ENCODE measurements around the gene IKZF4. TPM values are rescaled to one million over a fixed set of nuclear protein-coding genes. Genes with fewer than 3 reads are reported as not detected.

IKZF4 gene
- total RNA-seq, 1 experiment from 2014 or later = 2.8 TPM

DNA sequence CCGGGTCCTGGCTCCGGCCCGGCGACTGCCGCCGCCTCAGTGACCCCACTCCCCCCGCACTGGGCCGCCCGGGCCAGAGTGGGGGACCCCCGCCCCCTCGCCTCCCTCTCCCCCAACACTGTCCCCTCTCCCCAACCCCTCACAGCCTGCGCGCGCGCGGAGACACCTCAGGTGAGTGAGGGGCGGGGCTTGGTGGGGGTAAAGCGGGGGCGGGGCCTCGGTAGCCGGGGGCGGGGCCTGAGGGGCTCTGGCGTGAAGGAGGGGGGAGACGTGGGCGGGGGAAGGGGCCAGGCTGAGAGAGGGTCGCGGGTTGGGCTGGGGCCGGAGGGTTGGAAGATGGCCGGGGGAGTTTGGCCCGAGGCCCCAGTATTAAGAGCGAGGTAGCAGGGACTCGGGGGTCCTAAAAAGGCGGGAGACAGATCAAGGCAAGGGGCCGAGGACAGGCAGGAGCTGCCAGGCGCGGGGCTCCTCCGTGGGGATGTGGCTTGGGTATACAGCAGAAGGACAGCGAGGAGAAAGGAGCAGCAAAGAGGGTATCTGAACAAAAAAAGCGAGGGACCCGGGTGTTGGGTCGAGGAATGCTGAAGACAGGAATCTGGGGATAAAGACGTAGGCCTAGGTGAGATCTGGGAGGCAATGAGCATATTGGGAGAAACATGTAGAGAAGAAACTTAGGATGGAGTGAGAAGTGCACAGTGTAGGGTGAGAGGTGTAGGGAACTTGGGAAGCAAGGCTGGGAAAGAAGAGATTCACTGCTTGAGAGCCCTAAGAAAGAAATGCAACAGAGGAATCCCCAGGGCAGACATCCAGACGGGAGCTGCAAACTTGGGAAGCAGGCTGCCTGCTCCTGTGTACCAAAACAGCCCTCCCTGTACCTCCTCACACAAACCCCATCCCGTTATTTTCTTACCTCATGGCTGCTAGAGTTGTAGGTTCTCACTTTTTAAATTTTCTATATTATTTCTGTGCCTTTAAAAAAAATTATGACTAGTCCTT is 13.0 kb upstream of the IKZF4 start:
- H3K9me2 ChIP-seq (replicated peaks; ENCODE audit: low read length) = no peaks in the 10 kb centered on the region
- POLR2A ChIA-PET (ENCODE audit: unreplicated experiment) = interaction anchor here (1.8 kb wide), 1 partner anchor 11 kb away, joined by 15 read pairs; the partner anchor contains the start of gene SUOX
- no TSS peak for BruUV-seq (replicated peaks)
- no peaks in the 10 kb centered on the region for H4K20me1 ChIP-seq (ENCODE audit: low read length)
- H2AFZ ChIP-seq (ENCODE audit: low read length) = peak overlapping the region; percentile 98
- TF ChIP-seq EZH2 (IDR thresholded peaks at IDR 0.05; ENCODE audit: low read length, unreplicated experiment) (no peak), EZH2phosphoT487 (IDR thresholded peaks at IDR 0.05; ENCODE audit: borderline replicate concordance, low read length) (no peak)
- TF ChIP-seq, protein P1, sequence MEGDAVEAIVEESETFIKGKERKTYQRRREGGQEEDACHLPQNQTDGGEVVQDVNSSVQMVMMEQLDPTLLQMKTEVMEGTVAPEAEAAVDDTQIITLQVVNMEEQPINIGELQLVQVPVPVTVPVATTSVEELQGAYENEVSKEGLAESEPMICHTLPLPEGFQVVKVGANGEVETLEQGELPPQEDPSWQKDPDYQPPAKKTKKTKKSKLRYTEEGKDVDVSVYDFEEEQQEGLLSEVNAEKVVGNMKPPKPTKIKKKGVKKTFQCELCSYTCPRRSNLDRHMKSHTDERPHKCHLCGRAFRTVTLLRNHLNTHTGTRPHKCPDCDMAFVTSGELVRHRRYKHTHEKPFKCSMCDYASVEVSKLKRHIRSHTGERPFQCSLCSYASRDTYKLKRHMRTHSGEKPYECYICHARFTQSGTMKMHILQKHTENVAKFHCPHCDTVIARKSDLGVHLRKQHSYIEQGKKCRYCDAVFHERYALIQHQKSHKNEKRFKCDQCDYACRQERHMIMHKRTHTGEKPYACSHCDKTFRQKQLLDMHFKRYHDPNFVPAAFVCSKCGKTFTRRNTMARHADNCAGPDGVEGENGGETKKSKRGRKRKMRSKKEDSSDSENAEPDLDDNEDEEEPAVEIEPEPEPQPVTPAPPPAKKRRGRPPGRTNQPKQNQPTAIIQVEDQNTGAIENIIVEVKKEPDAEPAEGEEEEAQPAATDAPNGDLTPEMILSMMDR (conservative IDR thresholded peaks at IDR 0.05; ENCODE audit: low read depth, low read length) = no peak
- ATAC-seq (peak; percentile 80), DNase-seq (peak; percentile 24)
- peak overlapping the region; percentile 83 for H3K9ac ChIP-seq (ENCODE audit: low read length)
- H3K79me2 ChIP-seq (ENCODE audit: low read length) = no peaks in the 10 kb centered on the region
- H3K4me1 ChIP-seq (ENCODE audit: insufficient read depth, low read length) = peaks cover 4% of the 10 kb centered on the region; the same call in 1 of the 2 replicates
- H3K4me3 ChIP-seq (ENCODE audit: low read length) = peak overlapping the region; percentile 87
- H3F3A ChIP-seq (ENCODE audit: low read length, unreplicated experiment) = no peaks in the 10 kb centered on the region
- H3K36me3 ChIP-seq (ENCODE audit: low read depth, low read length) = peaks cover 2% of the 10 kb centered on the region; the same call in 1 of the 2 replicates
- CTCF ChIA-PET = no interaction called here
- H3K27me3 ChIP-seq (ENCODE audit: low read length) = no peaks in the 10 kb centered on the region
- no peaks in the 10 kb centered on the region for H3K9me3 ChIP-seq (ENCODE audit: low read length)
- intact Hi-C loops (cut with micrococcal nuclease) = no loop called here
- H3K4me2 ChIP-seq (ENCODE audit: low read length) = peak overlapping the region; percentile 98
- peak overlapping the region; percentile 41 for H3K27ac ChIP-seq (ENCODE audit: low read length)

DNA sequence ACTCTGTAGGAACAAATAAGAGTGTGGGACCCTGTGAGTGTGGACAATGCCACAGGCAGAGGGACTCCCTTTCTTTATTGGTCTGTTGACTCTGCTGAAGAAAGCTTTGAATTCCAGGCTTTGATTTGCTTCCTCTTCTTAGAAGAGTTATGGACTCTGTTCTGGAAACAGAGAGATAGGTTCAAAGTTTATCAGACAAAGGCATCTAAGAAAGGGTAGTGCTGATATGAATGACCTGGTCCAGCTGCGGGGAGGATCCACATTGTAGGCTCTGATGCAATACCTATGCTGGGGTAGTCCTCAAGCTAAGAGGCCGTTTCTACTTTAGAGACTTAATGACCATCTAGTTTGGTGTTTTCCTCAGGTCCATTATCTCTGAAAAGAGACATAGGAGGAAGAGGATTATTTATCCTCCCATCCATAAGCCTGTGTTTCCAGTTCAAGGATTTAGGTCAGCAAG is 10.7 kb upstream of the IKZF4 start:
- Histone ChIP-seq H3F3A (ENCODE audit: low read length, unreplicated experiment) (no peaks in the 10 kb centered on the region), H3K27ac (ENCODE audit: low read length) (no peak overlapping the region), H2AFZ (ENCODE audit: low read length) (no peak overlapping the region), H3K4me2 (ENCODE audit: low read length) (no peak overlapping the region), H3K4me1 (ENCODE audit: insufficient read depth, low read length) (peaks cover 4% of the 10 kb centered on the region; the same call in 1 of the 2 replicates), H3K9me3 (ENCODE audit: low read length) (no peaks in the 10 kb centered on the region), H3K4me3 (ENCODE audit: low read length) (no peak overlapping the region), H3K9me2 (replicated peaks; ENCODE audit: low read length) (no peaks in the 10 kb centered on the region), H3K36me3 (ENCODE audit: low read depth, low read length) (no peaks in the 10 kb centered on the region), H4K20me1 (ENCODE audit: low read length) (no peaks in the 10 kb centered on the region), H3K27me3 (ENCODE audit: low read length) (no peaks in the 10 kb centered on the region), H3K9ac (ENCODE audit: low read length) (no peak overlapping the region), H3K79me2 (ENCODE audit: low read length) (no peaks in the 10 kb centered on the region)
- TF ChIP-seq, protein P1 (conservative IDR thresholded peaks at IDR 0.05; ENCODE audit: low read depth, low read length) = no peak
- TF ChIP-seq EZH2phosphoT487 (IDR thresholded peaks at IDR 0.05; ENCODE audit: borderline replicate concordance, low read length) = no peak
- no peak for TF ChIP-seq EZH2 (IDR thresholded peaks at IDR 0.05; ENCODE audit: low read length, unreplicated experiment)
- DNase-seq (no peak), ATAC-seq (no peak)
- intact Hi-C loops (cut with micrococcal nuclease) = no loop called here
- POLR2A ChIA-PET (ENCODE audit: unreplicated experiment) = interaction anchor here (0.7 kb wide), 1 partner anchor 37 kb away, joined by 3 read pairs; the partner anchor contains the start of gene RAB5B
- CTCF ChIA-PET = no interaction called here
- BruUV-seq (replicated peaks) = TSS peak; percentile 29

Data from PC-3 (cell line).